Dermis blood vessel endothelial cell (primary cell): ENCODE measurements around the gene MRPL54. TPM values are rescaled to one million over a fixed set of nuclear protein-coding genes. Genes with fewer than 3 reads are reported as not detected.
"Not testable (repeated sequence)": the region's sequence is repeated elsewhere in the genome, so short reads cannot be mapped to it uniquely, and the experiment has no call there.

Source experiments
- DNase-seq: peaks from one replicate; pipeline ENCODE4 v3.0.0; 2010
- total RNA-seq: library from RNA; depleted of rRNA; stranded (reverse); fragments of >200 nt; gene quantifications from 2 replicates; pipeline ENCODE4 v1.2.3, GENCODE V29; 2014

MRPL54 gene
- total RNA-seq, 1 donor from 2014 or later = 55.8 TPM

- DNase-seq = peak; percentile 32
Observed at GRCh38 chr19:3743486-3743885, 19.0 kb upstream of the MRPL54 start.

- no peak for DNase-seq
Observed at GRCh38 chr19:3745363-3746045, 17.0 kb upstream of the MRPL54 start.

- no peak for DNase-seq
Observed at GRCh38 chr19:3746371-3747056, 16.0 kb upstream of the MRPL54 start.

GRCh38 chr19:3748965-3749364 is 13.5 kb upstream of the MRPL54 start:
- DNase-seq = no peak

- no peak for DNase-seq
Observed at GRCh38 chr19:3750211-3750610, 12.3 kb upstream of the MRPL54 start.

GRCh38 chr19:3751236-3751635 is 11.2 kb upstream of the MRPL54 start:
- no peak for DNase-seq

GRCh38 chr19:3752492-3752891 is 10.0 kb upstream of the MRPL54 start:
- DNase-seq = no peak

- no peak for DNase-seq
Observed at GRCh38 chr19:3753631-3754410, 8.7 kb upstream of the MRPL54 start.

- DNase-seq = not testable (repeated sequence)
Observed at GRCh38 chr19:3757705-3758104, 4.8 kb upstream of the MRPL54 start.

- DNase-seq = not testable (repeated sequence)
Observed at GRCh38 chr19:3758297-3758696, 4.2 kb upstream of the MRPL54 start.

GRCh38 chr19:3759482-3760254 is 2.8 kb upstream of the MRPL54 start:
- no peak for DNase-seq

- peak; percentile 22 for DNase-seq
Observed at GRCh38 chr19:3760871-3761361, 1.6 kb upstream of the MRPL54 start.

- DNase-seq = peak; percentile 93
Observed at GRCh38 chr19:3761382-3762129, 926 bp upstream of the MRPL54 start, which contains the start of gene APBA3. TSS of gene APBA3 (minus strand) at chr19:3761692. CDS start at chr19:3760264, 1,428 bp downstream.

GRCh38 chr19:3762130-3762473 is 380 bp upstream of the MRPL54 start:
- no peak for DNase-seq

- peak; percentile 47 for DNase-seq
Observed at GRCh38 chr19:3765121-3765520, 2.6 kb downstream of the MRPL54 start.

GRCh38 chr19:3765757-3766156 is 3.3 kb downstream of the MRPL54 start:
- not testable (repeated sequence) for DNase-seq

GRCh38 chr19:3766520-3766919 is 4.0 kb downstream of the MRPL54 start:
- DNase-seq = no peak

GRCh38 chr19:3767050-3767449 is 4.6 kb downstream of the MRPL54 start:
- DNase-seq = no peak

- peak; percentile 37 for DNase-seq
Observed at GRCh38 chr19:3768015-3768747, 5.7 kb downstream of the MRPL54 start.

- DNase-seq = no peak
Observed at GRCh38 chr19:3768748-3769099, 6.2 kb downstream of the MRPL54 start.

GRCh38 chr19:3769494-3769893 is 7.0 kb downstream of the MRPL54 start:
- no peak for DNase-seq
